Left lung (tissue), 10 donors: ENCODE results near the gene CD79A. TPM values are rescaled to one million over a fixed set of nuclear protein-coding genes. Genes with fewer than 3 reads are reported as not detected.

ENCODE experiments used
- ATAC-seq: fragments of 200-7000 bp; cut with Tn5 transposase; one replicate; pipeline ENCODE4 v1.9.1; 2020; ENCODE audit warnings: moderate library complexity
- DNase-seq, 4 donors: peaks; one replicate each; pipeline ENCODE4 v3.0.0-alpha.2; 2013 to 2020
- H3K27ac ChIP-seq, 2 donors: fragments of 200-600 bp; sonication (generic) in 1 of 2; one replicate each; pipeline versions ENCODE4 v1.5.0 to v1.8.0; 2020 to 2021
- H3K27me3 ChIP-seq, 2 donors: fragments of 200-600 bp; sonication (generic) in 1 of 2; one replicate each; pipeline versions ENCODE4 v1.5.0 to v1.8.0; 2020 to 2021
- H3K36me3 ChIP-seq, 2 donors: fragments of 200-600 bp; sonication (generic) in 1 of 2; one replicate each; pipeline versions ENCODE4 v1.5.0 to v1.8.0; 2020 to 2021
- H3K4me1 ChIP-seq, 2 donors: fragments of 200-600 bp; one replicate each; pipeline ENCODE4 v1.8.0; 2021
- H3K4me3 ChIP-seq, 2 donors: fragments of 200-600 bp; sonication (generic) in 1 of 2; one replicate each; pipeline versions ENCODE4 v1.5.0 to v1.8.0; 2020 to 2021; ENCODE audit warnings: mild to moderate bottlenecking in 1 of 2
- H3K9me3 ChIP-seq, 2 donors: fragments of 200-600 bp; sonication (generic) in 1 of 2; one replicate each; pipeline versions ENCODE4 v1.5.0 to v1.8.0; 2020 to 2021
- intact Hi-C, 2 donors: fragments of 100-400 bp; cut with DNase I; formaldehyde crosslinking; loops; one replicate each; pipeline versions ENCODE4 v1.11.2 to v1.14.2; 2022
- polyA plus RNA-seq, 6 donors: library from polyadenylated mRNA; unstranded; fragments of 120-200 nt; gene quantifications; one replicate each; pipeline ENCODE4 v1.2.1, GENCODE V29; 2013; ENCODE audit not compliant: insufficient read length in 6 of 6
- total RNA-seq, 2 donors: library from RNA; stranded (reverse); fragmentation: NEBNext Ultra II Directional; extraction: Animal tissue kit (Norgen Biotek cat#: 25700); gene quantifications; one replicate each; pipeline ENCODE4 v1.2.1, GENCODE V29; 2021
- TF ChIP-seq, protein P1 (sequence below), 2 donors: fragments of 200-600 bp; sonication (generic) in 1 of 2; IDR thresholded peaks; one replicate each; pipeline versions ENCODE4 v1.5.0 to v1.8.0; 2021; ENCODE audit warnings: antibody characterized with exemption in 2 of 2
- donor health status: DM: no; HTN: yes; CAD: no.
- donor health status: DM: no; HTN: no; CAD: no.

The CD79A gene
- total and polyA plus RNA-seq, 8 donors = 0.51 to 2.3 (median 1.2) TPM

DNA sequence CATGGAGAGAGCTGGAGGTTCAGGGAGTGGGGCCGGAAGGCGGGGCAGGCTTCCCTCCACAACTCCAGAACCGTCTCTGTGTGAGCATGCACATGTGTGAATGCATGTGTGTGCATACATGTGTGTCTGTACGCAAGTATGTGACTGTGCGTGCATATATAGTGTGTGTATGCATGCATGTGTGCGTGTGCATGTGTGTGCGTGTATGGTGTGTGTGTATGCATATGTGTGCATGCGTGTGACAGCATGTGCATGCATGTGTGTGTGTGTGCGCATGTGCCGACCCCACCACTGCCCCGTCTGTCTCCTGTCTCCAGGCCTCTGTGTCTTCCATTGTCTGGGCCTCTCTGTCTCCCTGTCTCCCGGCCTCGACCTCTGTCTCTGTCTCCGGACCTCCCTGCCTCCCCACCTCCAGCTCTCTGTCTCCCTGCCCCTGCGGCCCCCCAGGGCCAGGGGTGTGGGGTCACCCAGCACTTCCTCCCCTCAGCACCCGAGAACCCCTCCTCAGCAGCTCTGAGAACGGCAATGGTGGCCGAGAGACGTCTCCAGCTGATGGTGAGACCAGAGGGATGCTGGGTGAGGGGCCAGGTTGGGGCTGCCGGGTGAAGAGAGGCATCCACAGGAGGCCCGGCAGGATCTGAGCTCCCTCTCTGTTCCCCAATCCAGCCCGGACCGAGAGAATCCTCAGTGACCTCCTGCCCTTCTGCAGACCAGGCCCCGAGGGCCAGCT lies 28.4 kb downstream of the CD79A start:
- no peaks in the 10 kb centered on the region for H3K4me1 ChIP-seq
- no peak overlapping the region for H3K4me3 ChIP-seq
- H3K27ac ChIP-seq = no peak overlapping the region
- DNase-seq (peak in 1 of 4 donors; percentile 56), ATAC-seq (no peak)
- intact Hi-C loops = no loop called here
- TF ChIP-seq, protein P1, sequence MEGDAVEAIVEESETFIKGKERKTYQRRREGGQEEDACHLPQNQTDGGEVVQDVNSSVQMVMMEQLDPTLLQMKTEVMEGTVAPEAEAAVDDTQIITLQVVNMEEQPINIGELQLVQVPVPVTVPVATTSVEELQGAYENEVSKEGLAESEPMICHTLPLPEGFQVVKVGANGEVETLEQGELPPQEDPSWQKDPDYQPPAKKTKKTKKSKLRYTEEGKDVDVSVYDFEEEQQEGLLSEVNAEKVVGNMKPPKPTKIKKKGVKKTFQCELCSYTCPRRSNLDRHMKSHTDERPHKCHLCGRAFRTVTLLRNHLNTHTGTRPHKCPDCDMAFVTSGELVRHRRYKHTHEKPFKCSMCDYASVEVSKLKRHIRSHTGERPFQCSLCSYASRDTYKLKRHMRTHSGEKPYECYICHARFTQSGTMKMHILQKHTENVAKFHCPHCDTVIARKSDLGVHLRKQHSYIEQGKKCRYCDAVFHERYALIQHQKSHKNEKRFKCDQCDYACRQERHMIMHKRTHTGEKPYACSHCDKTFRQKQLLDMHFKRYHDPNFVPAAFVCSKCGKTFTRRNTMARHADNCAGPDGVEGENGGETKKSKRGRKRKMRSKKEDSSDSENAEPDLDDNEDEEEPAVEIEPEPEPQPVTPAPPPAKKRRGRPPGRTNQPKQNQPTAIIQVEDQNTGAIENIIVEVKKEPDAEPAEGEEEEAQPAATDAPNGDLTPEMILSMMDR (IDR thresholded peaks at IDR 0.05) = no peak
- peaks cover 6 to 81% of the 10 kb centered on the region in 2 donors for H3K36me3 ChIP-seq
- no peaks in the 10 kb centered on the region for H3K9me3 ChIP-seq
- no peaks in the 10 kb centered on the region for H3K27me3 ChIP-seq

DNA sequence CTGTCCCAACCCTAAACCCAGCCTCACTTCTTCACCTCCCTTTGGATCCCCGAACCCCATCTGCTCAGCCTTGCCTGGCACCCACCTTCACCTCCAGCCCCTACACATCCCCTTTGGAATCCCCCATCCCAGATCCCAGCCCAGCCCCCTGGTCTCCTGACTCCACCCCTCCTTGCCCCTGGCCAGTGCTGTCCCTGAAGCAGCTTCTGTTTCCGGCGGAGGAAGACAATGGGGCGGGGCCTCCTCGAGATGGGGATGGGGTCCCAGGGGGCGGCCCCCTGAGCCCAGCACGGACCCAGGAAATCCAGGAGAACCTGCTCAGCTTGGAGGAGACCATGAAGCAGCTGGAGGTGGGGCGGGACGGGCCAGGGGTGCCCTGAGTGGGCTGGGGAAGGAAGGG lies 29.2 kb downstream of the CD79A start:
- no peak overlapping the region for H3K4me3 ChIP-seq
- H3K27me3 ChIP-seq = peaks cover 0 to 7% of the 10 kb centered on the region in 2 donors
- intact Hi-C loops = no loop called here
- TF ChIP-seq, protein P1 (IDR thresholded peaks at IDR 0.05) = no peak
- DNase-seq = no peak
- H3K36me3 ChIP-seq = peaks cover 6 to 73% of the 10 kb centered on the region in 2 donors
- no peak for ATAC-seq
- H3K4me1 ChIP-seq = no peaks in the 10 kb centered on the region
- H3K9me3 ChIP-seq = no peaks in the 10 kb centered on the region
- no peak overlapping the region for H3K27ac ChIP-seq

DNA sequence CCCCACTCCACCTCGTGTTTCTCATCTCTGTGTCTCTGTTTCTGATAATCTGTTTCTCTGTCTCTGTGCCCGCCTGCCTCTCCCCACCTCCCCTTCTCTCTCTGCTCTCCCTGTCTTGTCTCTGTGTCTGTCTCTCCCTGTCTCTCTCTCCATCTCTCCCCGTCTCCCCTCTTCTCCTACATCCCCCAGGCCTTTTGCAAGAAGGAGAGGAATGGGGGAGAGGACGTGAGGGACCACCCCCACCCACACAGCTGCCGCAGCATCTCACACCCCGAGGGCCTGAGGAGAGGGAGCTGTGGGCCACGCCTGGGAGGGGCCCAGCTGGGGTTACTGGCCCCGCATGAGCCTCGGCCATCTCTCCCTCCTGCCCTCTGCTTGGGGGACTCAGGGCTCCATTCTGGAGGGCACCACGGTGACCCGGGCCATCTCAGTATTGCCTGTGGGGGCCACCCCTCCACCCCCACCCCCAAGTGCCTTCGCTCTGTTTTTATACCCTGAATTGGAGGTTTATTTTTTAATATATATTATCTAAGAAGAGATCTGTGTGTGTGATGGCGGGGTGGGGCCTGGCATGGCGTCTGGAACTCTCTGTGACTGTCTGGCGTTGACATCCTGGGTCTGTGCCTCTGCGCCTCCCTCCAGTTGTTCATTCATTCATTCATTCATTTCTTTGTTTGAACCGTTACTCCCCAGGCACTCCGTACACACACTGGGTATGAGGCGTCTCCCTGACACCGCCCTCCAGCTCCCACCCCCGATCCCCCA lies 30.0 kb downstream of the CD79A start:
- Histone ChIP-seq H3K4me1 (no peaks in the 10 kb centered on the region), H3K27ac (no peak overlapping the region), H3K9me3 (no peaks in the 10 kb centered on the region), H3K36me3 (peaks cover under 1 to 65% of the 10 kb centered on the region in 2 donors), H3K4me3 (no peak overlapping the region), H3K27me3 (peaks cover 3 to 15% of the 10 kb centered on the region in 2 donors)
- intact Hi-C loops = no loop called here
- ATAC-seq (no peak), DNase-seq (no peak)
- TF ChIP-seq, protein P1 (IDR thresholded peaks at IDR 0.05) = no peak

DNA sequence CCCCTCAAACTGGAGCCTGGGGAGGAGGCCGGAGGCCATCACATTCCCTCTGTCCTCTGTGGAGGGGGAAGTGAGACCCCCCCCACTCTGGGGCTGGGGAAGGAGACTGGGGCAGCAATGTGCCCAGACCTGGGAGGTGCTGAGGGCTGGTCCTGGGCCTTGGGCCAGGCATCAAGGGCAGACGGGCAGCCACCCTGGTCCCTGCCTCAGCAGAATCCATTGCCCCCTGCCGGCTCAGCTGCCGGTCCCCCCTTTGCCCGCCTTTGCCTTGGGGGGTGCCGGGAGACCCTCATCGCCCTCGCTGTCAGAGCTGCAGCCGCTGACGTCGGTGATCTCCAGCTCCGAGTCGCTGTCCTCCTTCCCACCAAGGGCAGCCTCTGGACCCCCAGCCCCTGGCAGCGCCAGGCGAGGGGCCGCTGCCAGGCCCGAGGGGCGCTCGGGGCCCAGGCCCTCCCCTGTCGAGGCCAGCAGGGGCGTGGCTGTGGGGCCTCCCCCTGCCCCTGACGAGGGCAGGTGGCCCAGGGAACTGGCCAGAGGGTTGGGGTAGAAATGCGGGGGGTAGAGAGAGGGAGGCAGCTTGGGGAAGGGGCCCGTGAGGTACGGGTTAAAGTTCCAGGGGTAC lies 31.0 kb downstream of the CD79A start:
- Histone ChIP-seq H3K9me3 (no peaks in the 10 kb centered on the region), H3K36me3 (peaks cover 0 to 55% of the 10 kb centered on the region in 2 donors), H3K27me3 (peaks cover 12 to 25% of the 10 kb centered on the region in 2 donors), H3K27ac (no peak overlapping the region), H3K4me3 (no peak overlapping the region), H3K4me1 (no peaks in the 10 kb centered on the region)
- ATAC-seq (no peak), DNase-seq (peak in 1 of 4 donors; percentile 54)
- intact Hi-C loops = no loop called here
- TF ChIP-seq, protein P1 (IDR thresholded peaks at IDR 0.05) = no peak
